LNCAP (cell line): Measurements from ENCODE around the gene HMCES.

Source experiments
- CTCF ChIP-seq: fragments of 450-650 bp; IDR thresholded peaks from 2 replicates; pipeline ENCODE4 v1.5.1; 2017; ENCODE audit warnings: mild to moderate bottlenecking

The HMCES gene

DNA sequence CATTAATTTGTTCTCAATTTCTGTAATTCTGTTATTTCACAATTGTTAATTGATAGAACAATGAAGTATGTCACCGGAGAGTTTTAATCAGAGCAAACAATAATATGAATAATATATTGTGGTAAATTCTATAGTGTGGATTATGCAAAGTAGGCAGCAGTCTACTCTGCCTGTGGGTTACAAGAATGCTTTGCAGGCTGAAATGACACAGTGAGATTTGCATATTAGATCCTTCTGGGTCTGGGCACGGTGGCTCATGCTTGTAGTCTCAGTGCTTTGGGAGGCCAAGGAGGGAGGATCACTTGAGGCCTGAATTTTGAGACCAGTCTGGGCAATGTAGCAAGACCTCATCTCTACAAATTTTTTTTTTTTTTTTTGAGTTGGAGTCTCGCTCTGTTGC lies 16.8 kb upstream of the HMCES start:
- no peak for TF ChIP-seq CTCF

DNA sequence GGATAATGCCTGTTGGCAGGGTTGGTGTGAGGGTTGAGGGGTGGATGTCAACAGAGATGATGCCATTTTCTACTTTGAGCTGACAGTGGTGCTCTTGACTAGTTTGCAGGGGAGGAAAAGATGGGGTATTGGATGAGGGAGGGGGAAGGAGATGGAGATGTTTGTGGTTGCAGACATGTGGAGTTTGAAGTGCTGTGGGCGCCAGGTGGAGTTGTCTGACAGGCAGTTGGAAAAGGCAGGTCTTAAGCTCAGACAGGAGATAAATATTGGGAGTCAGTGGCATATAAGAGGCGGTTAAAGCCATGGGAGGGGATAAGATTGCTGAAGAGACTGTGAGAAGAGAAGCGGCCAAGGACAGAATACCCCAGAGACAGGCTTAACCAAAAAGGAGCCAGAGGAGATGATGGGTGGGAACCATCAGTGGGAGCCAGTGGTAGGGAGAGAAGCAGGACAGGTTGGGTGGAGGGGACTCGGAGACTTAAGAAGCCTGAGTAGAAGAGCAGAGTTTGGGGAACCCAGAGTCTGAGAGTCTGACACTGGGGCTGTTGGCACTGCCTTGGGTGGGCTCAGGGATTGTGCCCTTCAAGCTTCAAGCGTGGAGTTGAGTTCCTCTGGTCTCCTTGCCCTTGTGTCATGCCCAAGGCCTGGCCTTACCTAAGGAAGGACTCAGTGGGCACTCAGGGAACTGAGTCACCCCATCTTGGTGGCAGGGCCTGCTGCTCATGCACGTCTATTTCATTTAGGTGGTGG lies 15.3 kb upstream of the HMCES start:
- TF ChIP-seq CTCF, result no peak

GRCh38 chr3:129266651-129267050 lies 12.0 kb upstream of the HMCES start:
- TF ChIP-seq CTCF, result no peak

DNA sequence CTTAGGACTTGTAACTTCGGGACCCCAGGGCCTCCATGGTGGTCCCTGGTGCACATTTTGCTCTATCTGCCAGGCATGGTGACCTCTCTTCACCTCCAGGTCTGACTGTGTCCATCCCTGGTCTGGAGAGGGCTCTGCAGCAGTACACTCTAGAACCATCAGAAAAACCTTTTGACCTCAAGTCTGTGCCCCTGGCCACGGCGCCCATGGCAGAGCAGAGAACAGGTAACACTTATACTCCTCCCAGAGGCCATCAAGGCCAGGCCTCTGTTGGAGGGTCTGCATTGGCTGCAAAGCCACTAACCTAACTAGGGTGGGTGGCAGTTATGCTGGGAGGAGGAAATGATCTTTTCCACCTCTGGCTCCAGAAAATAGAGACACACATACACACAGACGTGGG lies 10.3 kb upstream of the HMCES start:
- TF ChIP-seq CTCF, result no peak

- TF ChIP-seq CTCF, result no peak
These were observed 7.0 kb upstream of the HMCES start for GRCh38 chr3:129271674-129272073.

DNA sequence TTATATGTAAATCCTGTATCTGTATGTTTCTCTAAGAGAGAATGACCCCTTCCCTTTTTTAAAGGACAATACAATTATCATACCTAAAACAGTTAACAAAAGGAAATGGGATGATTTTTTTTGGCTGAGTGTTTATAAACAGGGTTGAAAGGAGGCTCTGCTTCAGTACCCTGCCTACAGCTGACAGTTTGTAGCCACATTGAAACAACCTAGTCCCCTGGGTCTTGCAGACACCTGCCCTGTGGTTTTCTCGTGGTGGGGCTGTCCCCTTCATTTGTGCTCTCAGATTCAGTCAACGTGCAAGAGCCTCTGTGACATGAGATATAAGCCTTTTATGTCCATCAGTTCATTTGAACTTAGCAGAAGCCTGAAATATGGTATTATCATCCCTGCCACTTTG lies 2.3 kb upstream of the HMCES start:
- TF ChIP-seq CTCF, result no peak

DNA sequence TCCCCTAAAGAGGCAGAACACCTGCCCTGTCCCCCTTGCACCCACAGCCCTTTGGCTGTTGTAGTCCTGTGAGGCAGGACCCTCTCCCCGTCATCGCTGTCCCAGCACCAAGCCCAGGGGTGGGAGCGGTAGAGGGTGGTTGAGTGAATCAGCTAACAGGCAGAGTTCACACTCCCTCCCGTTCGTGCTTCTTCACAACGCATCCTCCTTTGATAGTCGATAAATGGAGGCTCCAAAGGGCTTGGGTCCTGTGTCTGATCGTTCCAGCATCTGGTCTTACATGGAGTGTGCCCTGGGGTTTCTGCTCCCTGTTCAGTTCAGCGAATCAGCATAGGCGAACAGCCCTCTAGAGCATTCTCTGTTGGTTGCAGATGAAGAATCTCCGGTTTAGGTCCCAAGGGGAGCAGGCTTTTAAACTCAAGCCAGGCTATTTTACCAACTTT lies 820 bp upstream of the HMCES start:
- no peak for TF ChIP-seq CTCF
